Neural cell (in vitro differentiated cells): Measurements from ENCODE around the gene OR5A2. TPM values are rescaled to one million over a fixed set of nuclear protein-coding genes. Genes with fewer than 3 reads are reported as not detected.

ENCODE experiments used
- H2AFZ ChIP-seq: fragments of 200-600, 300-800 bp; sonication (generic), shearing (Covaris generic); 2 replicates; pipeline ENCODE4 v1.6.0; 2014; ENCODE audit warnings: low read depth, mild to moderate bottlenecking, antibody characterized with exemption, low read length, moderate library complexity
- H3F3A ChIP-seq: fragments of 200-600 bp; shearing (Covaris generic); 2 replicates; pipeline ENCODE4 v1.6.1; 2016; ENCODE audit warnings: mild to moderate bottlenecking, moderate library complexity, mixed read lengths, antibody characterized with exemption, low read length; ENCODE audit not compliant: insufficient read depth, poor library complexity, severe bottlenecking
- H3K27ac ChIP-seq: fragments of 200-600, 300-800 bp; sonication (generic), shearing (Covaris generic); 2 replicates; pipeline ENCODE4 v1.5.1; 2014; ENCODE audit warnings: mild to moderate bottlenecking, low read length, moderate library complexity
- H3K27me3 ChIP-seq: fragments of 300-800, 200-600 bp; sonication (generic), shearing (Covaris generic); 2 replicates; pipeline ENCODE4 v1.6.0; 2014; ENCODE audit warnings: mild to moderate bottlenecking, low read depth, low read length, moderate library complexity; ENCODE audit not compliant: insufficient read depth
- H3K36me3 ChIP-seq: fragments of 300-800, 200-600 bp; sonication (generic), shearing (Covaris generic); 2 replicates; pipeline ENCODE4 v1.5.1; 2014; ENCODE audit warnings: mild to moderate bottlenecking, antibody characterized with exemption, low read length, moderate library complexity; ENCODE audit not compliant: insufficient read depth
- H3K4me2 ChIP-seq: fragments of 300-800, 200-600 bp; sonication (generic), shearing (Covaris generic); 2 replicates; pipeline ENCODE4 v1.6.0; 2014; ENCODE audit warnings: mild to moderate bottlenecking, low read length
- H3K4me3 ChIP-seq: fragments of 300-800, 200-600 bp; sonication (generic), shearing (Covaris generic); 2 replicates; pipeline ENCODE4 v1.5.1; 2014; ENCODE audit warnings: mild to moderate bottlenecking, low read length, moderate library complexity
- H3K79me2 ChIP-seq: fragments of 200-600 bp; shearing (Covaris generic); replicated peaks from 2 replicates; pipeline ENCODE4 v1.6.0; 2014; ENCODE audit warnings: mild to moderate bottlenecking, low read length, moderate library complexity; ENCODE audit not compliant: insufficient read depth
- H3K9ac ChIP-seq: fragments of 300-800, 200-600 bp; sonication (generic), shearing (Covaris generic); 2 replicates; pipeline ENCODE4 v1.6.1; 2016; ENCODE audit warnings: mild to moderate bottlenecking, low read length, mixed read lengths
- H3K9me2 ChIP-seq: fragments of 200-600 bp; shearing (Covaris generic); 2 replicates; pipeline ENCODE4 v1.6.1; 2016; ENCODE audit warnings: mild to moderate bottlenecking, low read length, mixed read lengths; ENCODE audit not compliant: insufficient read depth
- H3K9me3 ChIP-seq: fragments of 200-600, 300-800 bp; sonication (generic), shearing (Covaris generic); 2 replicates; pipeline ENCODE4 v1.6.1; 2016; ENCODE audit warnings: mild to moderate bottlenecking, mixed run types, low read length, moderate library complexity, mixed read lengths
- H4K20me1 ChIP-seq: fragments of 200-600 bp; shearing (Covaris generic); 2 replicates; pipeline ENCODE4 v1.6.1; 2016; ENCODE audit warnings: mild to moderate bottlenecking, mixed run types; ENCODE audit not compliant: insufficient read depth
- CTCF ChIP-seq: fragments of 450-650 bp; IDR thresholded peaks from 2 replicates; pipeline ENCODE4 v1.5.1; 2014; ENCODE audit warnings: antibody characterized with exemption, mild to moderate bottlenecking, moderate library complexity; ENCODE audit not compliant: poor library complexity, severe bottlenecking
- EP300 ChIP-seq: fragments of 450-650 bp; conservative IDR thresholded peaks from 2 replicates; pipeline ENCODE4 v1.6.1; 2014; ENCODE audit warnings: antibody characterized with exemption, mild to moderate bottlenecking, moderate library complexity; ENCODE audit not compliant: poor library complexity, severe bottlenecking
- EZH2 ChIP-seq: fragments of 200-600, 300-800 bp; shearing (Covaris generic), sonication (generic); IDR thresholded peaks from 2 replicates; pipeline ENCODE4 v1.6.1; 2014; ENCODE audit warnings: antibody characterized with exemption, low read length, borderline replicate concordance, mild to moderate bottlenecking; ENCODE audit not compliant: insufficient read depth, poor library complexity, severe bottlenecking
- MXI1 ChIP-seq: fragments of 450-650 bp; conservative IDR thresholded peaks from 2 replicates; pipeline ENCODE4 v1.6.1; 2014; ENCODE audit warnings: antibody characterized with exemption, mild to moderate bottlenecking; ENCODE audit not compliant: poor library complexity, severe bottlenecking
- POLR2AphosphoS5 ChIP-seq: IDR thresholded peaks from 2 replicates; pipeline ENCODE4 v1.6.1; 2012
- RAD21 ChIP-seq: fragments of 450-650 bp; conservative IDR thresholded peaks from 2 replicates; pipeline ENCODE4 v1.6.1; 2014; ENCODE audit warnings: antibody characterized with exemption, mild to moderate bottlenecking, moderate library complexity
- REST ChIP-seq: IDR thresholded peaks from 2 replicates; pipeline ENCODE4 v1.6.1; 2012; ENCODE audit warnings: borderline replicate concordance
- SMC3 ChIP-seq: fragments of 450-650 bp; conservative IDR thresholded peaks from 2 replicates; pipeline ENCODE4 v1.6.1; 2014; ENCODE audit warnings: antibody characterized with exemption, mild to moderate bottlenecking, moderate library complexity; ENCODE audit not compliant: poor library complexity
- TAF1 ChIP-seq: IDR thresholded peaks from 2 replicates; pipeline ENCODE4 v1.6.1; 2012; ENCODE audit warnings: low read depth
- polyA minus RNA-seq: library from RNA; depleted of rRNA, polyadenylated mRNA; stranded (reverse); fragments of >200 nt; gene quantifications from 2 replicates; pipeline ENCODE4 v1.2.3, GENCODE V29; 2014
- polyA plus RNA-seq: library from polyadenylated mRNA; depleted of rRNA; stranded (reverse); fragments of >200 nt; gene quantifications from 2 replicates; pipeline ENCODE4 v1.2.3, GENCODE V29; 2014

The OR5A2 gene
- polyA plus RNA-seq (not detected in 2 replicates), polyA minus RNA-seq (not detected in 2 replicates)

- Histone ChIP-seq H3K27ac (no peak within 1 kb of the TSS), H3K4me3 (peak within 1 kb of the TSS; percentile 16), H4K20me1 (no peaks in the 10 kb centered on the region), H2AFZ (peak within 1 kb of the TSS; percentile 36), H3K27me3 (no peaks in the 10 kb centered on the region), H3K79me2 (no peaks in the 10 kb centered on the region), H3K9me2 (no peaks in the 10 kb centered on the region), H3K9me3 (no peaks in the 10 kb centered on the region), H3F3A (no peaks in the 10 kb centered on the region), H3K36me3 (no peaks in the 10 kb centered on the region), H3K4me2 (no peak within 1 kb of the TSS), H3K9ac (no peak within 1 kb of the TSS)
- TF ChIP-seq RAD21: no peak
- no peak for TF ChIP-seq EZH2
- no peak for TF ChIP-seq POLR2AphosphoS5
- TF ChIP-seq TAF1: no peak
- TF ChIP-seq SMC3: no peak
- TF ChIP-seq CTCF: no peak
- no peak for TF ChIP-seq MXI1
- no peak for TF ChIP-seq EP300
- TF ChIP-seq REST: no peak
Observed at GRCh38 chr11:59426361-59427067, at the start of gene OR5A2. TSS of gene OR5A2 (minus strand) at chr11:59426413. CDS start at chr11:59422953, 3,460 bp downstream.

- H3K27me3 ChIP-seq: no peaks in the 10 kb centered on the region
- no peak overlapping the region for H3K4me2 ChIP-seq
- no peaks in the 10 kb centered on the region for H3K9me2 ChIP-seq
- no peaks in the 10 kb centered on the region for H3K79me2 ChIP-seq
- H3K27ac ChIP-seq: no peak overlapping the region
- H3K4me3 ChIP-seq: no peak overlapping the region
- TF ChIP-seq REST: no peak
- no peak overlapping the region for H2AFZ ChIP-seq
- H4K20me1 ChIP-seq: no peaks in the 10 kb centered on the region
- H3K9ac ChIP-seq: no peak overlapping the region
- H3F3A ChIP-seq: no peaks in the 10 kb centered on the region
- no peaks in the 10 kb centered on the region for H3K36me3 ChIP-seq
- no peaks in the 10 kb centered on the region for H3K9me3 ChIP-seq
Observed at GRCh38 chr11:59475176-59475575, 49.0 kb upstream of the OR5A2 start.
